Esophagus mucosa (tissue), 1 donor: Measurements from ENCODE around the gene C16orf86. TPM values are rescaled to one million over a fixed set of nuclear protein-coding genes. Genes with fewer than 3 reads are reported as not detected.
"Not testable (repeated sequence)": the region's sequence is repeated elsewhere in the genome, so short reads cannot be mapped to it uniquely, and the experiment has no call there.

Source experiments
- ATAC-seq: fragments of 200-7000 bp; cut with Tn5 transposase; one replicate; pipeline ENCODE4 v1.9.1; 2020
- total RNA-seq: library from RNA; stranded (reverse); gene quantifications from one replicate; pipeline ENCODE4 v1.2.4, GENCODE V29; 2023
- donor health status: DM: yes; HTN: yes; CAD: no.

Gene C16orf86
- total RNA-seq, 1 donor from 2014 or later, result 0.84 TPM

- ATAC-seq, result peak; percentile 81
Observed at GRCh38 chr16:67667817-67668494, 1.3 kb downstream of the C16orf86 start.

GRCh38 chr16:67668495-67669157 lies 2.0 kb downstream of the C16orf86 start:
- no peak for ATAC-seq

GRCh38 chr16:67669499-67670101 lies 3.0 kb downstream of the C16orf86 start:
- no peak for ATAC-seq

- no peak for ATAC-seq
Observed at GRCh38 chr16:67672306-67672705, 5.7 kb downstream of the C16orf86 start.

GRCh38 chr16:67672739-67673662 lies 6.4 kb downstream of the C16orf86 start:
- ATAC-seq, result peak; percentile 28

GRCh38 chr16:67673712-67674580 lies 7.3 kb downstream of the C16orf86 start:
- peak; percentile 43 for ATAC-seq

- ATAC-seq, result peak; percentile 25
Observed at GRCh38 chr16:67674851-67675578, 8.4 kb downstream of the C16orf86 start.

- ATAC-seq, result no peak
Observed at GRCh38 chr16:67675579-67675935, 8.9 kb downstream of the C16orf86 start.

- ATAC-seq, result no peak
Observed at GRCh38 chr16:67675999-67676398, 9.4 kb downstream of the C16orf86 start.

GRCh38 chr16:67676516-67676915 lies 9.9 kb downstream of the C16orf86 start:
- ATAC-seq, result peak; percentile 73

- ATAC-seq, result no peak
Observed at GRCh38 chr16:67676939-67677338, 10.3 kb downstream of the C16orf86 start.

- ATAC-seq, result no peak
Observed at GRCh38 chr16:67677712-67678111, 11.1 kb downstream of the C16orf86 start.

GRCh38 chr16:67678354-67679023 lies 11.9 kb downstream of the C16orf86 start:
- no peak for ATAC-seq

GRCh38 chr16:67679935-67680897 lies 13.6 kb downstream of the C16orf86 start:
- no peak for ATAC-seq

- ATAC-seq, result peak; percentile 84
Observed at GRCh38 chr16:67683767-67684166, 17.2 kb downstream of the C16orf86 start.

GRCh38 chr16:67685388-67686112 lies 18.9 kb downstream of the C16orf86 start:
- no peak for ATAC-seq

GRCh38 chr16:67693517-67694285 lies 27.1 kb downstream of the C16orf86 start:
- not testable (repeated sequence) for ATAC-seq

- ATAC-seq, result no peak
Observed at GRCh38 chr16:67694611-67695010, 28.0 kb downstream of the C16orf86 start.
